ENCODE measurements around the gene HMG20A.

The HMG20A gene

DNA sequence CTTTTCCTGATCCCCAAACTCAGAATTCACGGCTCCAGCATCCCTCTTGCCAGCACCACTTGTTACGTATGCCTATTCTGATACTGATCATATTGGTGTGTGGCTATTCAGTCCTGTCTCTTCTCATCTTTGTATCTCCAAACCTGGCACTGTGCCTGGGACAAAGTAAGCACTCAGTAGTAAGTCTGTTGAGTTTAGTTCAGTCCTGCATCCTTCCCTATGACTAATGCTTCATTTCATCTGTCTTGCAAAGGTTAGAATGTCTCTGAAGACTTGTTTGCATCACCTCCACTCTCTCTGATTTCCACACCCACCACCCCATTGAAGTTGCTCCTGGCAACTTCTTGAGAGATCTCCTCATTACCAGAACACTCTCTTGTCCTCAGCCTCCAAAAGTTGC is 80.3 kb downstream of the HMG20A start:
- no peak for DNase-seq (ENCODE audit: low read depth)

DNA sequence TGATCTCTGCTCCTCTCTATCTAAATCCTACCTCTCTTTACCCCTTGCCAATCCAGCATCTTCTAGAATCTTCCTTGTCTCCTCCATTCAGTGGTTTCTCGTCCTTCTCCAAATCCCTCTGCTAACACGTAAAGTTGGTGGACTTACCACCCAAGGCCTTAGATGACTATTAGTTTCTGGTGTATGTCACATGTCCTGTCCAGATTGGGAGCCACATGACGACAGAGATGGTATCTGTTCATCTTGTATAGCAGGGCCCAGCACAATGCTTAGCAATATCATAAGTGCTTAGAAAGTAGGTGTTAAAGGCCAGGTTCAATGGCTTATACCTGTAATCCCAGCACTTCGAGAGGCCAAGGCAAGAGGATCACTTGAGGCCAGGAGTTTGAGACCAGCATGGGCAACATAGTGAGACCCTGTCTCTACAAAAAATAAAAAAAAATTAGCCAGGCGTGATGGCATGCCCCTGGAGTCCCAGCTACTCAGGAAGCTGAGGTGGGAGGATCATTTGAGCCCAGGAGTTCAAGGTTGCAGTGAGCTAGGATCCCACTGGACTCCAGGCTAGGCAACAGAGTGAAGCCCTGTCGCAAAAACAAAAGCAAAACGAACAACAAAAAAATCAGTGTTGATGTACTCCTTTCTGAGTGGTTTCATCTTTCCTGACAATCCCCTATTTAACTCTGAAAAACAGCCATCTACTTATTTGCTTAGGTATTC is 81.8 kb downstream of the HMG20A start:
- no peak for DNase-seq (ENCODE audit: low read depth)

DNA sequence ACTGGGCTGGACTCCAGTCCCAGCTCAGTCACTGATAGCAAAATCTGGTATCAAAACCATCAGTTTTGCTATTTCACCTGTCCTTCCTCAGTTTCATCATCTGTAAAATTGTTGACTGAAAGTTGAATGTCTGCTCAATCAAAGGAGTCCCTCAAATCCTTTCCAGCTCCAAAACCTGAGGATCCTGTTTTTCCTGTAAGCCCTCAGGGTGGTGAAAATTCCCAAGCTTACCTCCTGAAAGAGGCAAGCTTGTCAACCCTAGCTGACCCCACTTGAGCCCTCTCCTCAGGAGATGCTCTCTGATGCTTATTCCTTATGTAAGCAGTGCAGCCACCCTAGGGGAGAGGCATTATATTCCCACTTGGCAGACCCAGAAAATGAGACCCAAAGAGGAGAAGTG is 82.6 kb downstream of the HMG20A start:
- DNase-seq (ENCODE audit: low read depth), result no peak

DNA sequence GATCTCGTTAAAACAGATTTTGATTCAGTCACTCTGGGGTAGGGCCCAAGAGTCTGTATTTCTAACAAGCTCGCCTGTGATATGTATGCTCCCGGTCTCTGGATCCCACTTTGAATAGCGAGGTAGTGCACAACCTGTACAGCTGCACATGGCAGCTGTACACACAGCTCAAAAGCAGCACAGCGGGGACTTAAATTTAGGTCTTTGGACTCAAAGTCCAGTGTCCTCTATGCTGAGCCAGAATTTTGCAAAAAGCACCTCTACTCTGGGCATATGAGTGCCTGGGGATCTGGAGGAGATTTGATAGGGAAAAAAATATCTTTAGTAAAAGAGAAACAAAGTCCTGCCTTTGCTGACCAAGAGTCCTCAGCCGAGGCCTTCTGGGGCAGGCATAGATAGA is 83.1 kb downstream of the HMG20A start:
- DNase-seq (ENCODE audit: low read depth), result no peak

DNA sequence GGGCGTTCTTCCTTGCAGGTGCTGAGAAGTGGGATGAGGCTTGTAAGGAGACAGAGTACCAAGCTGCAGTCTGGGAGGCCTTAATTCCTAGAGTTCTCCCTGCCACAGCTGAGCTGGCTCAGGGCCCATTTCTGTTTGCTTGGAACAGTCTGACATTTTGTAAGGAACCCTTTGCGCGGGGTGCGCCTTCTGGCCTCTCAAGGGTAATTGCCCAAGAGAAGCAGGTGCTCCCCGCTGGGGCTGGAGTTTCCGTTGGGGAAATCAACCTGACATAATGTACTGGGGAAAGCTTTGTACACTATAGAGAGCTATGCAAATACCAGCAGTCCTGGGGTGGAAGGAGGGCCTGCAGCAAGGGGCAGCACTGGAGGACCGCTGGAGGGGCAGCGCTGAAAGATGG is 83.6 kb downstream of the HMG20A start:
- DNase-seq (ENCODE audit: low read depth), result no peak

DNA sequence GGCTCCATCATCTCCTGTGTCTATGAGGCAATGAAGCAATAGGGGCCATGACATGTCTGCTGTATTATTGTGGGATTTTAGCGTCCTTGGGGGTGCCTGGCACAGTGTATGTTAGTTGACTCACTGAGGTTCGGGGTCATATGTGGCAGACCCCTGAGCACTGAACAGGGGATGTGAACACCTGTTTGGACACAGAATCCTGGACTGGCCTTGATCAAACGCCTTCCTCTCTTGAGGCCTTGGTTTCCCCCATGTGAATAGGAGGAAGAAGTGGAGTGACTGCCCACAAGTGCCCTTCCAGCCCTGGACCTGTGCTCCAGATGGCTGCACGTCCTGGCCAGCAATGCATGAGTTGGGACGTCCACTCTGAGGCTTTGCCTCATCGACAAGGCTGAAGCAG is 84.2 kb downstream of the HMG20A start:
- DNase-seq (ENCODE audit: low read depth), result no peak

DNA sequence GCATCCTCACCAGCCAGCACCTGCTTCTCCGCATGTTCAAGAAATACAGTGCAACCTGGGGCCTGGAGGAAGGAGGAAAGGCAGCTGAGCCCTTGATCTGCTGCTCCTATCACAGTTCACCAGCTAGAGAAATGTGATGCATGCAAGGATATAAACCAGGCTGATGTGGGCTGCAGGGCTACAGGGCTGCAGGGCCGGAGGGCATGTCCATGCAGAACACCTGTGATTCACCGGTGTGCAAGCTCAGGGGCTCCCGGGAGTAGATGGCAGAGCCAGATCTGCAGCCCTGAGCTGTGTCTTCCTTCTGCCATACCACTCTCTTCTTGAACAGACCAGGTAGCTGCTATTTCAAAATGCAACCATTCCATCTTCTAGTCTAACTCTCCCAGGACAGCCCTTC is 84.9 kb downstream of the HMG20A start:
- no peak for DNase-seq (ENCODE audit: low read depth)

DNA sequence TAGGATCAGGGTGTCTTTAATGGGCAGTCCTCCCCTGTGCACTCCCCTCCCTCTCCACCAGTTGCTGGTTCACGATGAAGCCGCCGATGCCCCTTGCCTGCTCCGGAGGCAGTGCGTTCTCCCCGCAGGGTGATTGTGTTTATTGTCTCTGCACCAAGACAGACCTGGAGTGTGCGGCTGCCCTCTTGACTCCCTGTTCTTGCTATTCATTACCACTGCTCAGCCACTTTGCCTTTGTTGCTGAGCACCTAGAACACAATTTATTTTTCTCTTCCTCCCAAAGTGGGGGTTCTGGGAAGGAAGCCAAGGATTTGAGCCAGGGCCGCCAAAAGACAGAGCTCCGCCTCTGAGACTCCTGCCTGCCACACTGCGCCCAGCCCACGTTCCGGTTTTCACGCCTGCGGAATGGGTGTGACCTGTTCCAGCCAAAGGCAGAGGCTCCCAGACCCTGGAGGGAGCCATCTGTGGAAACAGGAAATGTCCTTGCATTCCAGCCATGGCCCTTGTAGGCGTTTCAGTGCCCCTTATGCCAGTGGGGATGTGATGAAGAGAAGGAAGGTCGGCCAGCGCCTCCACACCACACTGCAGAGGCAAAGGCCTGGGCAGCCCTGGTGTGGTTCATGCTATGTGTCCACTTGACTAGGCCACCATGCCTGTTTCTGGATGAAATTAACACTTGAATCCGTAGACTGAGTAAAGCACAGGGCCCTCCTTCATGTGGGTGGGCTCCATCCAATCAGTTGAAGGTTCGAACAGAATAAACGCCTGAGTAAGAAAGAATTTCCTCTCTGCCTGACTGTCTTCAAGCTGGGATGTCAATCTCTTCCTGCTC is 85.8 kb downstream of the HMG20A start:
- no peak for DNase-seq (ENCODE audit: low read depth)

DNA sequence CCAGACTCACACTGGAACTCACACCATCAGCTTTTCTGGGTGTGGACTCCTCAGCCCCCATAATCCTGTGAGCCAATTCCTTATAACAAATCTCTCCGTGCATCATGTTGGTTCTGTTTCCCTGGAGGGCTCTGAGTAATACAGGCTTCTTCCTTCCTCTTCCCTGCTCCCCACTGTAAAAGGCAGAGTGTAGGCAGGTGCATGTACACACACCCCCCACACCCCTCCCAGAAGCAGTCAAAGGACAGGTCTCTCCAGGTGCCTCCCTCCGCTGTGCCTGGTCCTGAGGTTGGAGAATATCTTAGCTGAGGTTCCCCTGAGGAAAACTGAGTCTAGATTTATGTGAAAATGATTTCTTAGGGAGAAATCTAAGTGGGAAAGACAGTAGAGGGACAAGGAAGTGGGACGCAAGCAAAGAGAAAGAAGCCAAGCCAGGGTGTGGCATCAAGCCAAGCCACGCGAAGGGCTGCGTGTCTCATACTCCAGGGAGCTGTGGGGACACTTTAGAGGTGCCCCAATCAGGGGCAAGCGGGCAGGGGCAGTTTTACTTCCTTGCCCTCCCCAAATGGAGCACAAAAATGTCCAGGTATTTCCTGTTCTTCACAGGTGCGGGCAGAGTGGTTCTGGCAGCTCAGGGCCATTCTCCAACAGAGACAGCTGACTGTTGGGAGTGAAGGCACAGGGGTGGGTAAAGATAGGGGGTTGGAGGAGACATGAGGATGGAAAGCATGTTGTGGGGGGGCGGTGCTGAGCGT is 86.6 kb downstream of the HMG20A start:
- DNase-seq (ENCODE audit: low read depth), result no peak

DNA sequence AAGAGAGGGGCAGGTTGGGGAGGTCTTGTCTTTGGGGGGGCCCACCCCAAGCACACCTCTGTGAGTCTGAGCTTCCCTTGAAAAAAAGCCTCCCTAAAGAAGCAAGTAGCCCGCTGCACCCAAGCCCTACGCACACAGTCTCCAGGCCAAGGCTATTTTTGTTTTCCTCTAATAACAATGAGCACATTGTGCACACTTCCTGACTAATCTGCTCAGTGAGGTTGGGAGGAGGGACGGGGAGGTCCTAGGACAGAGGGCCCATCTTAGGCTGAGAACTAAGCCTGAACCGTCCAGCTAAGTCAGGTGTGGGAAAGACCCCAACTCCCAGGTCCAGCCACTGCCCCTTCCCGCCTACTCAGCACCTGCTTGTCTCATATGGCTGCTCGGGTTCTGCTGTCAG is 87.2 kb downstream of the HMG20A start:
- DNase-seq (ENCODE audit: low read depth), result no peak

DNA sequence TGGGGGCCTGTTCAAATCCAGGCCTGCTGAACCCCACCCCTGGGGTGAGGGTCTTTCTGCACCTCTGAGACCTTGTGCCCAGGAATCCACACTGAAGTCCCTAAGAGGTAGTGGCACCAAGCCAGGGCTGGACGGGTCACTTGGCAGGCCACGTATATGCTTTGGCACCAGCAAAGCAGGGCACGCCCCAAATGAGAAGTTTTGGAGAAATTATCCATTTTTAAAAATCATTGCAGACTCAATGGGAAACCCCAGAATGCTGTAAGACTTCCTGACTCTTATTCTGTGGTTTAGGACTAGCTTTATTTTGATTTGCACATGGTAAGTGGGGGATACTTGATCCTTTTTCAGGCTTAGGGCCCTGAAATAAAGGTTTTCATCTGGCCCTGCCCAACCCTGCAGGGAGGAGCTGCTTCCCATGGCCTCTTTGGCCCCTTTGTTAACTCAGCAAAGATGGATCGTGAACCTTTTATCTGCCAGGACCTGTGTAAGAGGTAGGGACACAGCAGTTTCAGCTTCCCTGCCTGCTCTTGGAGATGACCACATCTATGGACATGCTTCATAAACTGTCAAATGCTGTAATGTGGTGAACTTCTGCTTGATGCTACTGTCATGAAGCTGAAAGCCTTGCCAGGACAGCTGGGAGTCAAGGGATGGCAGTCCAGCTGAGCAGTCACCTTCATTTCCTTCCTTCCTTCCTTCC is 88.0 kb downstream of the HMG20A start:
- no peak for DNase-seq (ENCODE audit: low read depth)

DNA sequence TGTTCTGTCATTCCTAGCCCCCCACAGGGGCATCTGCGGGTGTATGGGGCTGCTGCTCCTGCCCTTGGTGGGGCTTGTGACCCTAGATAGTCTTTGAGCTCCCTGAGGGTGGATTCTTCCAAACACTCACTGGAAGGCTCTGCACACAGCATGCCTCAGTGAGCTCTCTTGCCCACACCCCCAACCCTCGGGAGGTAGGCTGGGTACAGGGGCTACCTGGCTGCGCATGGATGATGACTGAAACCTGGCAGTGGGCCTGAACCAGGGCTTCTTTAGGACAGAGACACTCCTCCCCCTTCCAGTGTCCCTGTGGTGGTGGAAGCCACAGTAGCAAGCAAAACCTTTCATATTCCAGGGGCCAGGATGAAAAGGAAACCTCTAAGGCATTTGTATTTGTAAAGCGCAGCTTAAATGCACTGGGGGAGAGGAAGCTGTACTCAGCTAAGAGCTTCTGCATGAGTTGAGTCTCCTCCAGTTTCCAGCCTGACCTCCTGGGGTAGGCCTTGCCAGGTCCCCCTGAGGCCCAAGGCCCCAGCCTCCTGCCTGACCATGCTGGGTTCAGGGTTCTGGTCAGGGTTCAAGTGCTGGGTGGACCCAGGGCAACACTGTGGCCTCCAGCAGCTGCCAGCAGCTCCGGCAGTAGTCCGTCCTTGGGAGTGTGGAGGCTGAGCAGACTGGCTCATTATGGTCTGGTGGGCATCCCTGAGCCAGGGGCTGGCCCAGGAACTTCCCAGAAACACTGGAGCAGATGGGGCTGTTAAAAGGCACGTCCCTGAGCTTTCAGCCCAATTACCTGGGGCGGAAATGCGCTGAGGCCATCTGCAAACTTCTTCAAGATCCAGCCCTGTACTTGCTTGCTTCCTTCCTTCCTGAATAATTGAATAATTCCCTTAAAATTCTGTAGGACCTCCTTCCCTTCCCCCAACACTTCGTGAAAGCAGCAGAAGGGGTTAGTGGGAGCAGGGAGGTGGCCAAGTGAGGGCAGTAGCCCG is 89.7 kb downstream of the HMG20A start:
- no peak for DNase-seq (ENCODE audit: low read depth)

DNA sequence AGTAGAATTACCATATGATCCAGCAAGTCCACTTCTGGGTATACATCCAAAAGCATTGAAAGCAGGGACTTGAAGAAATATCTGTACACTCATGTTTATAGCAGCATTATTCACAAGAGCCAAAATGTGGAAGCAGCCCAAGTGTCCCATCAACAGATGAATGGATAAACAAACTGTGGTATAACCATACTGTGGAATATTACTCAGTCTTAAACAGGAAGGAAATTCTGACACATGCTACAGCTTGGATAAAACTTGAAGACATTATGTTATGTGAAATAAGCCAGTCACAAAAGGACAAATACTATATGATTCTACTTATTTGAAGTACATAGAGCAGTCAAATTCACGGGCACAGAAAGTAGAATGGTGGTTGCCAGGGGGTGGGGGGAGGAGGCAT is 91.2 kb downstream of the HMG20A start:
- no peak for DNase-seq (ENCODE audit: low read depth)

DNA sequence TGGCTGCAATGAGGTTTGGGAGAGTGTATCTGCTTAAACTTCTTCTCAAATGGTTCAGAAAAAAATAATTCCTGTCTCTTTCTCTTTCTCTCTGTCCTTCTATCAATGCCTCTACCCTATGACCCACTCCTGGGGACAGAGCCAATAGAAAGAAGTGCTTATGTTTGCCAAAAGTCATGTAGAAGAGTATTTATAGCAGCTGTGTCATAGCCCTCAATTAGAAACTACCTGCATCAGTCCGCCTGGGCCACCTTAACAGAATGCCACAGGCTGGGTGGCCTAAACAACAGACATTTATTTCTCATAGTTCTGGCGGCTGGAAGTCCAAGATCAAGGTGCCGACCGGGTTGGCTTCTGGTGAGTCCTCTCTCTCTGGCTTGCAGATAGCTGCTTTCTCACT is 92.5 kb downstream of the HMG20A start:
- no peak for DNase-seq (ENCODE audit: low read depth)

DNA sequence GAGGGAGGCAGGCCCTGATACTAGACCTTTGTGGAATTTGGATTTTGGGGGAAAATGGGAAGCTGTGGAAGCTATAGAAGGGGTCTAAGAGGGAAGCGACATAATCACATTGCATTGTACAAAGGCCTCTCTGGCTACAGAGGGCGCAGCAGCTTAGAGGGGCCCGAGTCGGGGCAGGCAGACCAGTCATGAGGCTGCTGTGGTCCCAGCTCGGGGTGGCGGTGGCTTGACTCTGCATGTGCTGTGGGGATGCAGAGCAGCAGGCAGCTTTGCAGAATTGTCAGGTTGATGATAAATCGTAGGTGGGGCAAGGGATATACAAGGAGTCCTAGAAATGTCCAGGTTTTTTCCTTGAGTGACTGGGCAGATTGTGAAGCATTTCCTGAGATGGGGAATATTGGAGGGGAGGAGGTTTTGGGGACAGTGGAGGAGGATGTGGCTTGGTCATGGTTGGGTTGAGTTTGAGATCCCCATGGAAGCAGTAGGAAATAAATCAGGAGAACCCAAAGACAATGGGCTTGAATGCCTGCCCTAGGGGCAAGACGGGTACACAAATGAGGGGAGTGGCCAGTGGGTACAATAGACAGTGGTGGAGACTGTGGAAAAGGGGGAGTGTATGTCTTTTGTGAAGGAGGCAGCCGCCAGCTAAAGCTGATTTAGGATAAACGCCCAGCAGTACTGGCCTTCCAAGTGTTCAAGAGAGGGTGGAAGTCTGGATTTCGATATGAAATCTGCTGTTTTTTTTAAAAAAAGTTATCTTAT is 94.1 kb downstream of the HMG20A start:
- no peak for DNase-seq (ENCODE audit: low read depth)

DNA sequence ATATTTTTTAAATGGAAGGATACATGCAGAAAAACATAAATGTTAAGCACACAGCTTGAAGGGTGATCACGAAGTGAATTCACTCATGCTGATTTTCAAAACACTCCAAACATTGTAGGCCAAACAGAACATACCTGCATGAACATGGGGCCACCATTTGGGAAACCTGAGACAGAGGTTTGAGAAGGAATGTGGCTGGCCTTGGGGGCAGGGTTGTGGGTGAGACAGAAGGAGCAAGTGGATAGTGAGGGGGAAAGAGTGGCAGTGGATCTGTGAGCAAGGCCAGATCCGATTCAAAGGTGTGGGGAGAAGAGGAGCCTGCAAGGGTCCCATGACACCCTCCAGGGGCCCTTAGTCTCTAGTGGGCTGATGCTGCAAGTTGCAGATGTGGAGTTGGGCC is 94.9 kb downstream of the HMG20A start:
- no peak for DNase-seq (ENCODE audit: low read depth)

DNA sequence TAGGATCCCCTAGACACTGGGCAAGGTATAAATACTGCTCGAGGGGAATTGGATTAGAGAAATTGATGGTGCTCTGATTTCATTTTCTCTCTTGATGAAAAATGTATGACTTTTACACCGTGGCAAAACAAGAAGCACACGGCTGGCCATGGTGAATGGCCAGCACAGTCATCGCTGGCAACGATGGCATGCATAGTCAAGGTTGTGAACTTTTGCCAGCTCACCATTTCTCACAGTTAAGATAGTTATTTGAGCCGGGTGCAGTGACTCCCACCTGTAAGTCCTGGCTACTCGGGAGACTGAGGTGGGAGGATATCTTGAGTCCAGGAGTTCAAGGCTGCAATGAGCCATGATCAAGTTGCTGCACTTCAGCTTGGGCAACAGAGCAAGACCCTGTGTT is 95.4 kb downstream of the HMG20A start:
- no peak for DNase-seq (ENCODE audit: low read depth)

DNA sequence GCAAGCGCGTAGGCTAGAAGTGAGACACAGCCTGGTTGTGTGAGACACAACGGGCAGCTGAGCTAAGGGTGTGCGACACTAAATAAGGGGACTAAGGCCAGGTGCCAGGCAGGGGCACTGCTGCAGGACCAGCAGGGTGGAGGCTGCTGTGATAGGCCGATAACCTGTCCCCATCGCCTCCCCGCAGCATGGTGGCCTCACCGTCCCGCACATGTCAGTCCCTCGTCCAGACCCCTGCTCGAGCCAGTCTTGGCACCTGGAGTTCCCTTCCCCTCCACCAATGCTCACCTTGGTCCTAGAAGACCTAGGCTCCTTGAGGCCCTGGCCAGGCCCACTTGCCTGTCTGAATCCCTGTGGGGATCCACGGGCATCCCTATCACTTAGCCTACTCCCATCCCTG is 96.1 kb downstream of the HMG20A start:
- DNase-seq (ENCODE audit: low read depth), result no peak

DNA sequence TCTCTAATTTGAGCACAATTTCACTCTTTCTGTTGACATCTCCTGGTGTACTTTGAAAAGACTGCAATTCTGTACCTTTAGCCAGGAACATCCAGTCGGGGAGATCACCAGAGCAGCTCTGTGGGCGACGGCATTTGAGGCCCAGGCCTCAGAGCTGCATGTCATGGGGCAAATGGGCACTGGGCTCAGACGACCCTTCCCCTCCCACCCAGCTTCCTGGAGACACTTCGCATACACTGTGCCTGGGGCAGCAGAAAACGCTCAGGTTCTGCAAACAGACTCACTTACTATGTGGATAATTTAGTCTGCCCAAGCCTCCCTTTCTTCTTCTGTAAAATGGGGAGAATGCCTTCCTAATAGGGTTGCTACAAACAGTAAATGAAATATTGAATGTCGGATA is 96.9 kb downstream of the HMG20A start:
- DNase-seq (ENCODE audit: low read depth), result no peak

DNA sequence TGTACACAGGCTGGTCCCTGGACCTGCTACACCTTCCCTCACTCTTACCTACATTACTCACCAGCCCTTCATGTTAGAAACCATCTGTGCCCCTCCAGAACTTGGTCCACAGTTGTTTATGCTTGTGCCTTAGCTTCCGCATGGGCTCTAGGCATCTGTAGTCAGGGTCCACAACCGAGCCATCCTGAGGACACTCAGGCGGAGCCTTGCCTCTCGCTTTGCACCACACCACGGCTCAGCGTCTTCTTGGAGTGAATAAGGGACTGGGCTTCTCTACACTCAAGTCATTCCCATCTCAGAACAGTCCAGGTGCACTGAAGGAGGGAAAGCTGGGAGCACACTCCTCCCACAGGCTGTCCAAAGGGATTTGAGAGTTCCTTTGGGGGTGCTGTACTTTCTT is 97.8 kb downstream of the HMG20A start:
- DNase-seq (ENCODE audit: low read depth), result no peak

Data from non-pigmented ciliary epithelial cell (primary cell).